Activated T-cell treated with anti-CD3 and anti-CD28 coated beads, Interleukin-2, amount 50 U/mL, for 72 hours (primary cell): ENCODE results near the gene ACOXL. TPM values are rescaled to one million over a fixed set of nuclear protein-coding genes. Genes with fewer than 3 reads are reported as not detected.

Source experiments
- ATAC-seq, 2 donors: fragments of 150-1000 bp; cut with Tn5 transposase; replicated peaks in 1 of 2; 2 replicates each; pipeline ENCODE4 v1.10.0; 2021; ENCODE audit warnings: moderate library complexity in 2 of 2, mild to moderate bottlenecking in 1 of 2
- DNase-seq, 2 donors: peaks; one replicate each; pipeline ENCODE4 v3.0.0; 2021 to 2022; ENCODE audit warnings: mixed read lengths in 1 of 2
- H3K27ac Mint-ChIP-seq: one replicate; pipeline ENCODE4 v1.8.0; 2022; ENCODE audit warnings: mild to moderate bottlenecking, moderate library complexity, mixed read lengths
- H3K27me3 Mint-ChIP-seq: one replicate; pipeline ENCODE4 v1.8.0; 2022; ENCODE audit warnings: low read depth, mixed read lengths
- H3K36me3 Mint-ChIP-seq, 2 donors: one replicate each; pipeline ENCODE4 v1.8.0; 2022; ENCODE audit warnings: mixed read lengths in 2 of 2, mild to moderate bottlenecking in 1 of 2; ENCODE audit not compliant: insufficient read depth in 2 of 2
- H3K4me1 Mint-ChIP-seq: one replicate; pipeline ENCODE4 v1.8.0; 2022; ENCODE audit warnings: low read depth, mixed read lengths
- H3K4me3 Mint-ChIP-seq, 2 donors: one replicate each; pipeline ENCODE4 v1.8.0; 2022; ENCODE audit warnings: mild to moderate bottlenecking in 2 of 2, mixed read lengths in 2 of 2, moderate library complexity in 2 of 2
- H3K9me3 Mint-ChIP-seq, 2 donors: one replicate each; pipeline ENCODE4 v1.8.0; 2022; ENCODE audit warnings: mixed read lengths in 2 of 2
- total RNA-seq, 2 donors: library from RNA; stranded (reverse); gene quantifications; one replicate each; pipeline ENCODE4 v1.2.3, GENCODE V29; 2022

ACOXL gene
- total RNA-seq, 2 donors from 2014 or later = 0.19 to 0.44 TPM

GRCh38 chr2:110934948-110935347 lies 202.6 kb downstream of the ACOXL start:
- H3K4me3 Mint-ChIP-seq = no peak overlapping the region
- ATAC-seq (no peak), DNase-seq (no peak)
- peaks cover 2 to 3% of the 10 kb centered on the region in 2 donors for H3K9me3 Mint-ChIP-seq
- peaks cover 8% of the 10 kb centered on the region for H3K27me3 Mint-ChIP-seq
- H3K36me3 Mint-ChIP-seq = peaks cover 4 to 7% of the 10 kb centered on the region in 2 donors
- no peaks in the 10 kb centered on the region for H3K4me1 Mint-ChIP-seq
- H3K27ac Mint-ChIP-seq = no peak overlapping the region

DNA sequence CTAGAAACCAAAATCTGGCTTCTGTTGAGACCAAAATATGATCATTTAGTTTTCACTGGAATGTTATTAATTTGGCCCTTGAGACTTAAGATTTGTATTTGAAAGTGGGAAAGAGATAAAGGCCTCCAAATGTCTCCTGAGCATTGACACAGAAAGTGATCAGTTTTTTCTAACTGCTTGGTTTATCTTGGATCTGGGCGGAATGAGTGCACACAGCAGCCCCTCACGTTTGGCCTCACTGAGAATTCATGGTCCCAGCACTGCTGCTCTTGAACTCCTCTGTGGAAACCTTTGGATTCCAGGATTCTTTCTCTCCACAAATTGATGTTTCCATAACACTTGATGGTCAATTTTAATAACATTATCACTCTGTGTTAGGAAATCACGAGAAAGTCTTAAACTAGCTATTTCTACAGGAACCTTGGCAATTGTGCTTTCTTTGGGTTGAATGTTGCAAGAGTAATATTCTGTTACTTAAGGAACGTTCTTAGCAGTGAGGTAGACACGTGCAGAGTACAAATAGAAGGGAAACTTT lies 208.1 kb downstream of the ACOXL start:
- Mint-ChIP-seq H3K4me3 (no peak overlapping the region), H3K4me1 (no peaks in the 10 kb centered on the region), H3K27ac (no peak overlapping the region), H3K27me3 (no peaks in the 10 kb centered on the region), H3K36me3 (no peaks in the 10 kb centered on the region), H3K9me3 (no peaks in the 10 kb centered on the region)
- DNase-seq (no peak), ATAC-seq (no peak)

- Mint-ChIP-seq H3K27me3 (peaks cover 2% of the 10 kb centered on the region), H3K4me3 (no peak overlapping the region), H3K4me1 (no peaks in the 10 kb centered on the region), H3K36me3 (no peaks in the 10 kb centered on the region), H3K9me3 (peaks cover 0 to 2% of the 10 kb centered on the region in 2 donors), H3K27ac (no peak overlapping the region)
- ATAC-seq (no peak), DNase-seq (no peak)
Measured at GRCh38 chr2:110941226-110941625, 208.9 kb downstream of the ACOXL start.

GRCh38 chr2:110943070-110943634 lies 210.8 kb downstream of the ACOXL start:
- no peak overlapping the region for H3K27ac Mint-ChIP-seq
- DNase-seq (no peak), ATAC-seq (no peak)
- no peaks in the 10 kb centered on the region for H3K4me1 Mint-ChIP-seq
- H3K9me3 Mint-ChIP-seq = peaks cover 0 to 5% of the 10 kb centered on the region in 2 donors
- peaks cover 10% of the 10 kb centered on the region for H3K27me3 Mint-ChIP-seq
- H3K36me3 Mint-ChIP-seq = no peaks in the 10 kb centered on the region
- no peak overlapping the region for H3K4me3 Mint-ChIP-seq

- H3K27ac Mint-ChIP-seq = no peak overlapping the region
- no peak for DNase-seq
- H3K4me1 Mint-ChIP-seq = no peaks in the 10 kb centered on the region
- H3K36me3 Mint-ChIP-seq = no peaks in the 10 kb centered on the region
- ATAC-seq = no peak
- peaks cover 14% of the 10 kb centered on the region for H3K27me3 Mint-ChIP-seq
- H3K9me3 Mint-ChIP-seq = peaks cover 0 to 5% of the 10 kb centered on the region in 2 donors
- H3K4me3 Mint-ChIP-seq = no peak overlapping the region
Measured at GRCh38 chr2:110946902-110947301, 214.5 kb downstream of the ACOXL start.

DNA sequence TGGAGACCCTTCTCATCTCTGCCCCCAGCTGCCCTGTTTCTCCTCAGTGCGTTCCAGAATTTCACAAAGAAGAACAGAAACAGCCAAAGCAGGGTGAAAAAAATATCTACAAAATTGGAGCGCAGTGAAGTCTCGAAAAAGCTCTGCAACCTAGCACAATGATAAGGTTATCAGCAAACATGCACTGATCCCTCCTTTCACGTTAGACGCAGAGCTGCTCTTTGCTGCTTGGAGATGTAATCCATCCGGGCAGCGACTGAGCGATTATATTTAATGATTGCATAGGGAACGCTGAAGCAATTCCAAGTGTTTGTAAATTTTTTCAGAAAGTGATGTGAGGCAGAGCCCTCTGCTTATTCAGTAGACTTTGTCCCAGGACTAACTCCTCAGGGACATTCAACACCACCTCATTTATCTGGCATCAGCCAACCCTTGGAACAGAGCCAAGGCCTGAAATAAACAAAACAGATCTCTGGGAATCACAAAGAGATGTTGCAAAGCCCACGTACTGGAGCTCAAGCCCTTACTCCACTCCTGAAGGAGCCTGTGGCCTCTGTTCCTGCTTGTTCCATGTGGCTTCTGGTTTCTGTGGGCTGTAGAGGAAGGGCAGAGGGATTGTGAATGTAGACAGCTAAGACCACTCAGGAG lies 215.8 kb downstream of the ACOXL start:
- no peak overlapping the region for H3K27ac Mint-ChIP-seq
- no peaks in the 10 kb centered on the region for H3K36me3 Mint-ChIP-seq
- ATAC-seq (no peak), DNase-seq (no peak)
- no peak overlapping the region for H3K4me3 Mint-ChIP-seq
- H3K4me1 Mint-ChIP-seq = no peaks in the 10 kb centered on the region
- peaks cover 0 to 5% of the 10 kb centered on the region in 2 donors for H3K9me3 Mint-ChIP-seq
- peaks cover 23% of the 10 kb centered on the region for H3K27me3 Mint-ChIP-seq

DNA sequence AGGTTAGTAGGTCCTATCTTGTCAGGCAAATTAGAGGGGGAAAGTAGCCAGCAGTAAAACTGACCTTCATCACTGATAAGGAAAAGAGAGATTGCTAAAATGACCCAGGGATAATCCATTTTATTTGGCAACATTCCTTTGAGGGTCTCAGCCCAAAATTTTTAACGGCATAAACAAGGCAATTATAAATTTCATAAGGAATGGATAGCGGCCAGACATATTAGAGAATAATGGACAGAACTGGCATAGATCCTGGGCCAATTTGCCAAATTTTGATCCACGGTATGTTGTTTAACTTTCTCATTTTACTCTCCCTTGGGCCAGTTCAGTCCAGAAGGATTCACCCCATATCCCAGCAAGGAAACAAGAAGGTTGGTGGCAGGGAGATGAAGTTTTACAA lies 217.9 kb downstream of the ACOXL start:
- Mint-ChIP-seq H3K27ac (no peak overlapping the region), H3K36me3 (no peaks in the 10 kb centered on the region), H3K27me3 (peaks cover 40% of the 10 kb centered on the region), H3K4me3 (no peak overlapping the region), H3K4me1 (no peaks in the 10 kb centered on the region), H3K9me3 (peaks cover 0 to 7% of the 10 kb centered on the region in 2 donors)
- ATAC-seq (no peak), DNase-seq (no peak)

DNA sequence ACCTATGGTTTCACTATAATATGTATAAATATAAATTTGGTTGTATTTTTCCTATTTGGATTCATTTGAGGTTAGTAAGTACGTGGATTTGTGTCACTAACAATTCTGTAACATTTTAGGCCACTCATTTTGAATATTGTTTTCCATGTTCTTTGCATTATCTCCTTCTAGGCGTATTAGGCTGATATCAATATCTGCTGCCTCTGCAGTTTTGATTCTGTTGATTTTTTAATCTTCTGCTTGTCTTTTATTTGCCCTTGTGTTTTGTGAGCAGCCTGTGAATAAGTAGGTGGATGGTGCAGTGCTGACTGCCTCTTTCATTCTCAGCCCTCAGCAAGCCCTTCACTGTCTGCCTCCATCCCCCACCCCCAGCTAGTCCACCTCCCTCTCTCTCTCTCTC lies 222.7 kb downstream of the ACOXL start:
- no peak overlapping the region for H3K27ac Mint-ChIP-seq
- peaks cover 0 to 2% of the 10 kb centered on the region in 2 donors for H3K9me3 Mint-ChIP-seq
- no peaks in the 10 kb centered on the region for H3K4me1 Mint-ChIP-seq
- no peak overlapping the region for H3K4me3 Mint-ChIP-seq
- no peaks in the 10 kb centered on the region for H3K36me3 Mint-ChIP-seq
- ATAC-seq (no peak), DNase-seq (no peak)
- H3K27me3 Mint-ChIP-seq = peaks cover 29% of the 10 kb centered on the region

- Mint-ChIP-seq H3K27ac (no peak overlapping the region), H3K27me3 (peaks cover 31% of the 10 kb centered on the region), H3K36me3 (no peaks in the 10 kb centered on the region), H3K4me1 (no peaks in the 10 kb centered on the region), H3K4me3 (no peak overlapping the region), H3K9me3 (peaks cover 0 to 2% of the 10 kb centered on the region in 2 donors)
- DNase-seq (no peak), ATAC-seq (no peak)
Measured at GRCh38 chr2:110955556-110955955, 223.2 kb downstream of the ACOXL start.

- Mint-ChIP-seq H3K4me3 (no peak overlapping the region), H3K27me3 (peaks cover 48% of the 10 kb centered on the region)
Measured at GRCh38 chr2:110957293-110957692, 224.9 kb downstream of the ACOXL start.

DNA sequence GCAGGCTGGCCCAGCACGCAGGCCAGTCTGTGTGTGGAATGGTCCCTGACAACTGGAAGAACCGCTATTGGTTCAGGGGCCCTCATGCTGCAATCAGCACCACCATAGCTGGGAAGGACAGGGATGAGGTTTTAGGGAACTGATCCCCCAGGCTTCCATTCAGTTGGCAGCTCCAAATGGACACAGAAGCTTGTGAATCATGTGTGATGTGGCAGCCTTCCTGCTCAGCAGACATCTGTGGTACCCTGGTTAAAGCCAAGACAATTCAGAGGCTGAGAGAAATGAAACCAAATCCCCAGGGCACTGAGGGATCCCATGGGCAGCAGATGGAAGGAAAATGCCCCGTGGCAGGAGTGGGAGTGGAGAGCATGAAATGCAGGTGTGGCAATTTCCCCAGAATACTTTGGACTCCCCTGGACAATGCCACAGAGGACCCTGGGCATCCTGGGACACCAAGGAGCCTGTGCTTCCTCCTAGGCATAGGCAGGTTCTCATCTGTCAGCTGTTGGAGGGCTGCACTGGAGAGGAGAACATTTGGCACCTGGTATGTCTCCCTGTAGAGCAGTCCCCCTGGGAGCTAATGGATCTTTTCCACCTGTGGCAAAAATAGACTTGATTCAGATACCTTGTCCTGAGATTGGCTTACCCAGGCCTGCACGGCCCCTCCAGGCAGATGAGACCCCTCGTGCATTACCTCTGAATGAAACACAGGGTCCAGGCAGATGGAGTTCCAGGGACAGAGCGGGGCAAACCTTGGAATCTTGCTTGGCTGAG lies 226.2 kb downstream of the ACOXL start:
- Mint-ChIP-seq H3K27me3 (peaks cover 48% of the 10 kb centered on the region), H3K9me3 (peaks cover 0 to under 1% of the 10 kb centered on the region in 2 donors), H3K4me3 (no peak overlapping the region), H3K36me3 (no peaks in the 10 kb centered on the region), H3K4me1 (no peaks in the 10 kb centered on the region), H3K27ac (no peak overlapping the region)
- ATAC-seq (no peak), DNase-seq (no peak)

More at GRCh38 chr2:110957293-110957692, 224.9 kb downstream of the ACOXL start:
- no peak for ATAC-seq
- no peaks in the 10 kb centered on the region for H3K4me1 Mint-ChIP-seq
- no peak overlapping the region for H3K27ac Mint-ChIP-seq
- no peaks in the 10 kb centered on the region for H3K36me3 Mint-ChIP-seq
- no peak for DNase-seq
- peaks cover 0 to 2% of the 10 kb centered on the region in 2 donors for H3K9me3 Mint-ChIP-seq

DNA sequence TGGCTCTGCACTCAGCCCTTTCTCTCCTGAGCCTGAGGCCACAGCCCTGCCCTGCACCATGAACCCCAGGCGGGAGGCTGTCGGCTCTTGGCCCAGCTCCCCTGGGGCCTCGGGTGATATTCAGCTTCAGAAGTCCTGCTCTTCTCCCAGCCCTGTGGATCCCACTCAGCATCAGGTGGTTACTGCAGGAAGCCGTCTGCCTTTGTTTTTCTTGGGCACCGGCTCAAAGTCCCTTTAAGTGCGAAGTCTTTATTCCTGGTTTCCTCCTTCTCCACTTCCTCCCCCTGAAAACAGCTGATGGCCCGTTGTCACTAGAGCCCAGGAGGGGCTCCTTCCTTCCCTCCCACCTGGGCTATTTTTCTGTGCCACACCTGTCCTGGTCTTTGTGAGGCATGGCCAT lies 226.8 kb downstream of the ACOXL start:
- ATAC-seq = no peak
- no peaks in the 10 kb centered on the region for H3K36me3 Mint-ChIP-seq

GRCh38 chr2:110960281-110960680 lies 227.9 kb downstream of the ACOXL start:
- H3K36me3 Mint-ChIP-seq = no peaks in the 10 kb centered on the region
- no peaks in the 10 kb centered on the region for H3K9me3 Mint-ChIP-seq
- H3K27ac Mint-ChIP-seq = no peak overlapping the region
- ATAC-seq = no peak
- no peaks in the 10 kb centered on the region for H3K4me1 Mint-ChIP-seq
- no peak for DNase-seq
- H3K27me3 Mint-ChIP-seq = peaks cover 37% of the 10 kb centered on the region
- H3K4me3 Mint-ChIP-seq = no peak overlapping the region

More for the DNA sequence above, 226.8 kb downstream of the ACOXL start:
- DNase-seq = no peak
- no peak overlapping the region for H3K4me3 Mint-ChIP-seq
- H3K27ac Mint-ChIP-seq = no peak overlapping the region
- no peaks in the 10 kb centered on the region for H3K9me3 Mint-ChIP-seq
- H3K4me1 Mint-ChIP-seq = no peaks in the 10 kb centered on the region
- peaks cover 47% of the 10 kb centered on the region for H3K27me3 Mint-ChIP-seq
